BE2C (cell line): Measurements from ENCODE around the gene TXNDC11.
A peak's percentile ranks its signal among the peaks of the same experiment; 100 is the strongest.

Experiments used
- DNase-seq: peaks from one replicate; pipeline ENCODE4 v3.0.0-alpha.2; 2020
- H3K27me3 ChIP-seq: fragments of 250-450 bp; sonication (Bioruptor Pico); 2 replicates; pipeline ENCODE4 v1.5.1; 2020; ENCODE audit warnings: mild to moderate bottlenecking
- H3K36me3 ChIP-seq: fragments of 250-450 bp; sonication (Bioruptor Pico); 2 replicates; pipeline ENCODE4 v1.5.1; 2020; ENCODE audit warnings: mild to moderate bottlenecking
- H3K4me1 ChIP-seq: fragments of 250-450 bp; sonication (Bioruptor Pico); 2 replicates; pipeline ENCODE4 v1.5.1; 2020
- H3K4me3 ChIP-seq: 2 replicates; pipeline ENCODE4 v1.5.1; 2011; ENCODE audit warnings: low read depth, low read length
- H3K9me3 ChIP-seq: fragments of 250-450 bp; sonication (Bioruptor Pico); 2 replicates; pipeline ENCODE4 v1.5.1; 2020
- CTCF ChIP-seq: IDR thresholded peaks from 2 replicates; pipeline ENCODE4 v1.5.1; 2012; ENCODE audit warnings: mild to moderate bottlenecking, low read depth, low read length

TXNDC11 gene

DNA sequence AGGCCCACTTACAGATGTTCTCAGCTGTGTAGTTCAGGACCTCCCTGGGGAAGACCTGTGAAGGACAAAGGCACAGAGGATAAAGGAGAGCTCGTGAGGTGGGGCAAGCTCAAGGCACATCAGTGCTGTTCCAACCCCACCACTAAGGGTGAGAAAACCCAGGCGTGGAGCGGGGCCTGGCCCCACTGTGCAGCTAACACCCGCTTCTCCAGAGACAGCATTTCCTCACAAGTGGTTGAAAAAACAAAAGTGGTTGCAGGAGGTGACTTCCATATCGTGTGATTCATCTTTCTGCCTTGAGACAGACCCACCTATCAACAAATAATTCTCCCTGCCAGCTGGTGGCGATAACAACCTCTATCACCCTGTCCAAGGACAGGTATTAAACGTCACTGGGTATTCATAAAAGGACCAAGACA lies 44.4 kb downstream of the TXNDC11 start:
- no peaks in the 10 kb centered on the region for H3K4me1 ChIP-seq
- H3K36me3 ChIP-seq: peaks cover 10% of the 10 kb centered on the region
- H3K27me3 ChIP-seq: no peaks in the 10 kb centered on the region
- peak; percentile 24 for TF ChIP-seq CTCF
- no peaks in the 10 kb centered on the region for H3K9me3 ChIP-seq
- DNase-seq: no peak
- H3K4me3 ChIP-seq: no peak overlapping the region

- Histone ChIP-seq H3K4me3 (no peak overlapping the region), H3K9me3 (no peaks in the 10 kb centered on the region), H3K27me3 (no peaks in the 10 kb centered on the region), H3K36me3 (peaks cover 10% of the 10 kb centered on the region), H3K4me1 (no peaks in the 10 kb centered on the region)
- no peak for TF ChIP-seq CTCF
- no peak for DNase-seq
Measured at GRCh38 chr16:11697319-11697718, 45.3 kb downstream of the TXNDC11 start.

GRCh38 chr16:11696266-11697012 lies 46.2 kb downstream of the TXNDC11 start:
- no peak for TF ChIP-seq CTCF
- H3K9me3 ChIP-seq: no peaks in the 10 kb centered on the region
- DNase-seq: no peak
- peaks cover 10% of the 10 kb centered on the region for H3K36me3 ChIP-seq
- H3K4me3 ChIP-seq: no peak overlapping the region
- no peaks in the 10 kb centered on the region for H3K27me3 ChIP-seq
- no peaks in the 10 kb centered on the region for H3K4me1 ChIP-seq

DNA sequence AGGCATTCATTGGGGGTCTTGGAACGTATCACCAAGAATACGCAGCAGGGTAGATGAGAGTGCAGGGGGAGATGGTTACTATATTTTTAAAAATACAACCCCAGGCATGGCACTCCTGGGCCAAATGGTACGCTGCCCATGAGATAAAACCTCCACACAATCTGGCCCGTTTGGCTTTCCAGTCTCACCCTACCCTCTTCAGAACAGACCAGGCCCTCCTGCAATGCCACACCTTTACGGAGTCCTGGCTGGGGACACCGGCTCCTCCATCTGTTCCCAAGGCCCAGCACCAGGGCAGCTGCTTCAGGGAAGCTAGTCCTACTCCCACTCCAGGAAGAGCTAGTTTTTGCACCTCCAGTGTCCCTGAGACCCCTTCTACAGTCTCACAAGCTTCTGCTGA lies 50.0 kb downstream of the TXNDC11 start:
- no peak for TF ChIP-seq CTCF
- H3K27me3 ChIP-seq: no peaks in the 10 kb centered on the region
- no peak for DNase-seq
- H3K9me3 ChIP-seq: no peaks in the 10 kb centered on the region
- H3K4me3 ChIP-seq: no peak overlapping the region
- H3K36me3 ChIP-seq: peaks cover 2% of the 10 kb centered on the region
- H3K4me1 ChIP-seq: no peaks in the 10 kb centered on the region

DNA sequence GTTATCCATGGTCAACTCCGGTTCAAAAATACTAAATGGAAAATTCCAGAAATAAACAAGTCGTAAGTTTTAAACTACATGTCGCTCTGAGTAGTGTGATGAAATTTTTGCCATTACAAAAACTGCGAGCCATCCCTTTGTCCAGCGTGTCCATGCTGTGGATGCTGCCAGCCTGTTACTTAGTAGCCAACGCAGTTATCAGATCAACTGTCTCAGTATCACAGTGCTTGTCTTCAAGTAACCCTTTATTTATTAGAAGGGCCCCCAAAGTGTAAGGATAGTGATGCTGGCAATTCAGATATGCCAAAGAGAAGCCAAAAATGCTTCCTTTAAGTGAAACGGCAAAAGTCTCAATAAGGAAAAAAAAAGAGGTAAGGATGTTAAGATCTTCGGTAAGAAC lies 50.5 kb downstream of the TXNDC11 start:
- Histone ChIP-seq H3K9me3 (no peaks in the 10 kb centered on the region), H3K36me3 (no peaks in the 10 kb centered on the region; the same call in none of the 2 replicates), H3K27me3 (no peaks in the 10 kb centered on the region), H3K4me1 (no peaks in the 10 kb centered on the region), H3K4me3 (no peak overlapping the region)
- no peak for DNase-seq
- TF ChIP-seq CTCF: no peak

DNA sequence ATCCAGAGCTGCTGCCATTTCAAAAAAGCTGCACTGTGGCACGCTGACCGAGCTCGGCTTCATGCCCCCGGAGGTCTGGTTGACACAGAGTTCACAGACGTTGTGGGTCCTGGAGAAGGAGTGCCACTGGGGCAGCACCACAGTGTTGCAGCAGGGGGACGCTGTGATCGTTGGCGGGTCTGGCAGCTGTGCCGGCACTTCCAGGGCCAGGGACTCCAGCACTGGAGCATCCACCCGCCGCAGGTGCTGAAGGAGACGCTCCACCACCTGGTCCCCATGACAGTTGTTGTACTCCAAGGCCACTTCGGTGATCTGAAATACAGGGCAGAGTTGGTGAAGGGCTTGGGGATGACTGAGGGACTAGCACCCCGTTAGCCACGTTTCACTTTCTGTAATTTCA lies 50.9 kb downstream of the TXNDC11 start:
- Histone ChIP-seq H3K4me1 (no peaks in the 10 kb centered on the region), H3K9me3 (no peaks in the 10 kb centered on the region), H3K36me3 (peaks cover 2% of the 10 kb centered on the region), H3K27me3 (no peaks in the 10 kb centered on the region), H3K4me3 (no peak overlapping the region)
- DNase-seq: no peak
- no peak for TF ChIP-seq CTCF
